Measurements from ENCODE around the gene LCE3D.

Gene LCE3D

GRCh38 chr1:152580433-152580832 is at the start of gene LCE3D:
LCE3D (minus strand) TSS chr1:152580516; CDS start chr1:152579936, 580 bp downstream.
- no peak within 1 kb of the TSS for H3K4me3 ChIP-seq (replicated peaks; ENCODE audit: low read depth, low read length)
- no peak for TF ChIP-seq CTCF (IDR thresholded peaks at IDR 0.05; ENCODE audit: low read length, missing control alignments)
- no peak for DNase-seq (ENCODE audit: low read depth)

GRCh38 chr1:152626744-152627143 is 46.4 kb upstream of the LCE3D start:
- no peak for DNase-seq (ENCODE audit: low read depth)
- TF ChIP-seq CTCF (IDR thresholded peaks at IDR 0.05; ENCODE audit: low read length, missing control alignments), result no peak
- H3K4me3 ChIP-seq (replicated peaks; ENCODE audit: low read depth, low read length), result no peak overlapping the region

GRCh38 chr1:152623203-152623844 is 43.0 kb upstream of the LCE3D start:
- no peak for DNase-seq (ENCODE audit: low read depth)
- TF ChIP-seq CTCF (IDR thresholded peaks at IDR 0.05; ENCODE audit: low read length, missing control alignments), result no peak

GRCh38 chr1:152622803-152623202 is 42.5 kb upstream of the LCE3D start, which contains the start of gene LCE3A:
LCE3A (minus strand) TSS chr1:152623103; CDS start chr1:152623103, 0 bp downstream.
- H3K4me3 ChIP-seq (replicated peaks; ENCODE audit: low read depth, low read length), result no peak within 1 kb of the TSS
- no peak for DNase-seq (ENCODE audit: low read depth)
- TF ChIP-seq CTCF (IDR thresholded peaks at IDR 0.05; ENCODE audit: low read length, missing control alignments), result no peak

More at GRCh38 chr1:152623203-152623844, 43.0 kb upstream of the LCE3D start:
- no peak overlapping the region for H3K4me3 ChIP-seq (replicated peaks; ENCODE audit: low read depth, low read length)

GRCh38 chr1:152621993-152622392 is 41.7 kb upstream of the LCE3D start:
- DNase-seq (ENCODE audit: low read depth), result no peak
- no peak overlapping the region for H3K4me3 ChIP-seq (replicated peaks; ENCODE audit: low read depth, low read length)
- no peak for TF ChIP-seq CTCF (IDR thresholded peaks at IDR 0.05; ENCODE audit: low read length, missing control alignments)

GRCh38 chr1:152613511-152613910 is 33.2 kb upstream of the LCE3D start, which contains the start of gene LCE3B:
LCE3B (plus strand) TSS chr1:152613811; CDS start chr1:152613811, 0 bp downstream.
- no peak for TF ChIP-seq CTCF (IDR thresholded peaks at IDR 0.05; ENCODE audit: low read length, missing control alignments)
- H3K4me3 ChIP-seq (replicated peaks; ENCODE audit: low read depth, low read length), result no peak within 1 kb of the TSS
- DNase-seq (ENCODE audit: low read depth), result no peak

- DNase-seq (ENCODE audit: low read depth), result no peak
- no peak for TF ChIP-seq CTCF (IDR thresholded peaks at IDR 0.05; ENCODE audit: low read length, missing control alignments)
- no peak within 1 kb of the TSS for H3K4me3 ChIP-seq (replicated peaks; ENCODE audit: low read depth, low read length)
Measured at GRCh38 chr1:152599934-152600333, 19.6 kb upstream of the LCE3D start, which contains the start of gene LCE3C. LCE3C (plus strand) TSS chr1:152600234; CDS start chr1:152600732, 498 bp downstream.
